ENCODE measurements around the gene ADAMTS1. TPM values are rescaled to one million over a fixed set of nuclear protein-coding genes. Genes with fewer than 3 reads are reported as not detected.

ADAMTS1 gene
- total and polyA plus RNA-seq, 2 of the 4 experiments (the other 2 are of a cell fraction): 116 to 317 TPM

DNA sequence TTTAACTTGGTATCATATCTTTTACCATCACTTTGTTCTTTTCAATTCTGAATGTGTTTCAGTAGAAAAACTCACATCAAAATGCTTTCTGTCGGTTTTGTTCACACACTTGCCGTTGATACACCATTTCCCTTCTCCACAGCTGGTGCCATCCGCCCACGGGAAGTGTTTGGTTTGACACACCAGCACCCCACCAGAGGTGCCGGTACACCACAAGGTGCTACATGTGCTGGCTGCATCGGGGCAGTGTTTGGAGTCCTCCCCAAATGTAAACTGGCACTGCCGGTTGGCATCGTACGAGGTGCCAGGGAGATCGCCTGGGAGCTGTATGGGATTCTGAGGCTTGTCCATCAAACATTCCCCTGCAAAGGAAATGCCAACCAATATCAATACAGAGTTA lies 5.0 kb downstream of the ADAMTS1 start:
- no peak overlapping the region for H4K8ac ChIP-seq (ENCODE audit: low read depth in 2 of 2, low read length in 2 of 2)
- ATAC-seq (ENCODE audit: low read depth) (no peak), DNase-seq (no peak)
- H3K9ac ChIP-seq (ENCODE audit: low read depth, low read length): 0 out of 2 replicates have a peak overlapping the region, but pooled peaks have one; percentile 13
- no peak overlapping the region for H3K18ac ChIP-seq (ENCODE audit: low read depth, low read length)
- WGBS, 2 experiments (ENCODE audit: extremely low coverage in 2 of 2, insufficient read length in 1 of 2): 86% methylated on average over 4 of the region's 10 CpGs; no CpG with 5 or more reads in 1 of the 2 experiments
- no peak overlapping the region for H4K5ac ChIP-seq (ENCODE audit: low read depth, low read length)
- H3K27ac ChIP-seq (ENCODE audit: insufficient read depth, low read length): no peak overlapping the region; the same call in 1 of the 2 replicates
- H3K36me3 ChIP-seq (ENCODE audit: control insufficient read depth, insufficient read depth, low read length): peaks cover 59% of the 10 kb centered on the region
- H2BK15ac ChIP-seq (ENCODE audit: low read depth, low read length): no peak overlapping the region
- TF ChIP-seq, protein P1, sequence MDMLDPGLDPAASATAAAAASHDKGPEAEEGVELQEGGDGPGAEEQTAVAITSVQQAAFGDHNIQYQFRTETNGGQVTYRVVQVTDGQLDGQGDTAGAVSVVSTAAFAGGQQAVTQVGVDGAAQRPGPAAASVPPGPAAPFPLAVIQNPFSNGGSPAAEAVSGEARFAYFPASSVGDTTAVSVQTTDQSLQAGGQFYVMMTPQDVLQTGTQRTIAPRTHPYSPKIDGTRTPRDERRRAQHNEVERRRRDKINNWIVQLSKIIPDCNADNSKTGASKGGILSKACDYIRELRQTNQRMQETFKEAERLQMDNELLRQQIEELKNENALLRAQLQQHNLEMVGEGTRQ (IDR thresholded peaks at IDR 0.05; ENCODE audit: low read depth, low read length): no peak
- TF ChIP-seq, protein P2, sequence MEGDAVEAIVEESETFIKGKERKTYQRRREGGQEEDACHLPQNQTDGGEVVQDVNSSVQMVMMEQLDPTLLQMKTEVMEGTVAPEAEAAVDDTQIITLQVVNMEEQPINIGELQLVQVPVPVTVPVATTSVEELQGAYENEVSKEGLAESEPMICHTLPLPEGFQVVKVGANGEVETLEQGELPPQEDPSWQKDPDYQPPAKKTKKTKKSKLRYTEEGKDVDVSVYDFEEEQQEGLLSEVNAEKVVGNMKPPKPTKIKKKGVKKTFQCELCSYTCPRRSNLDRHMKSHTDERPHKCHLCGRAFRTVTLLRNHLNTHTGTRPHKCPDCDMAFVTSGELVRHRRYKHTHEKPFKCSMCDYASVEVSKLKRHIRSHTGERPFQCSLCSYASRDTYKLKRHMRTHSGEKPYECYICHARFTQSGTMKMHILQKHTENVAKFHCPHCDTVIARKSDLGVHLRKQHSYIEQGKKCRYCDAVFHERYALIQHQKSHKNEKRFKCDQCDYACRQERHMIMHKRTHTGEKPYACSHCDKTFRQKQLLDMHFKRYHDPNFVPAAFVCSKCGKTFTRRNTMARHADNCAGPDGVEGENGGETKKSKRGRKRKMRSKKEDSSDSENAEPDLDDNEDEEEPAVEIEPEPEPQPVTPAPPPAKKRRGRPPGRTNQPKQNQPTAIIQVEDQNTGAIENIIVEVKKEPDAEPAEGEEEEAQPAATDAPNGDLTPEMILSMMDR (conservative IDR thresholded peaks at IDR 0.05; ENCODE audit: low read depth, low read length): no peak
- TF ChIP-seq CHD1 (IDR thresholded peaks at IDR 0.05; ENCODE audit: low read depth, low read length) (no peak), BHLHE40 (IDR thresholded peaks at IDR 0.05; ENCODE audit: low read depth, low read length) (no peak), NFE2L2 (IDR thresholded peaks at IDR 0.05; ENCODE audit: low read depth, low read length) (no peak), MXI1 (IDR thresholded peaks at IDR 0.05; ENCODE audit: borderline replicate concordance, low read depth, low read length) (no peak), FOS (IDR thresholded peaks at IDR 0.05; ENCODE audit: low read depth, low read length) (no peak), MAZ (IDR thresholded peaks at IDR 0.05; ENCODE audit: borderline replicate concordance, low read depth, low read length) (no peak), RAD21 (IDR thresholded peaks at IDR 0.05; ENCODE audit: low read length) (no peak), CEBPB (IDR thresholded peaks at IDR 0.05; ENCODE audit: low read depth, low read length) (no peak), POLR2A (IDR thresholded peaks at IDR 0.05; ENCODE audit: low read depth, low read length) (no peak; the same call in 1 of the 2 replicates), SMC3 (IDR thresholded peaks at IDR 0.05; ENCODE audit: low read depth, low read length) (no peak), MAFK (IDR thresholded peaks at IDR 0.05; ENCODE audit: low read depth, low read length) (no peak), RFX5 (IDR thresholded peaks at IDR 0.05; ENCODE audit: low read depth, low read length) (no peak)
- TF ChIP-seq, protein P3, sequence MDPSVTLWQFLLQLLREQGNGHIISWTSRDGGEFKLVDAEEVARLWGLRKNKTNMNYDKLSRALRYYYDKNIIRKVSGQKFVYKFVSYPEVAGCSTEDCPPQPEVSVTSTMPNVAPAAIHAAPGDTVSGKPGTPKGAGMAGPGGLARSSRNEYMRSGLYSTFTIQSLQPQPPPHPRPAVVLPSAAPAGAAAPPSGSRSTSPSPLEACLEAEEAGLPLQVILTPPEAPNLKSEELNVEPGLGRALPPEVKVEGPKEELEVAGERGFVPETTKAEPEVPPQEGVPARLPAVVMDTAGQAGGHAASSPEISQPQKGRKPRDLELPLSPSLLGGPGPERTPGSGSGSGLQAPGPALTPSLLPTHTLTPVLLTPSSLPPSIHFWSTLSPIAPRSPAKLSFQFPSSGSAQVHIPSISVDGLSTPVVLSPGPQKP (IDR thresholded peaks at IDR 0.05; ENCODE audit: borderline replicate concordance, low read depth, low read length): no peak
- no peak overlapping the region for H2AFZ ChIP-seq (replicated peaks; ENCODE audit: low read length, poor library complexity)
- intact Hi-C loops (cut with micrococcal nuclease) (loop anchor here (10.0 kb wide), 3 partner anchors 1585 to 1935 kb away; no protein-coding TSS in a partner anchor), in situ Hi-C loops (cut with MboI; ENCODE audit: low sequenced_read_pairs) (loop anchor here (5.0 to 10.0 kb wide), 2 partner anchors 73 to 1955 kb away; no protein-coding TSS in a partner anchor), dilution Hi-C loops (cut with HindIII; ENCODE audit: low sequenced_read_pairs, unreplicated experiment) (no loop called here)
- H3K14ac ChIP-seq (replicated peaks; ENCODE audit: low read depth, low read length): no peak overlapping the region
- H3K23ac ChIP-seq (ENCODE audit: low read depth, low read length): no peak overlapping the region
- H2BK20ac ChIP-seq (ENCODE audit: low read depth, low read length): no peak overlapping the region
- ChIA-PET POLR2A (ENCODE audit: unreplicated experiment) (interaction anchor here (0.7 kb wide), 1 partner anchor 24 kb away, joined by 3 read pairs; no protein-coding TSS in a partner anchor), CTCF (interaction anchor here (1.3 kb wide), 1 partner anchor 24 kb away, joined by 3 read pairs; no protein-coding TSS in a partner anchor)
- no peak overlapping the region for H4K91ac ChIP-seq (ENCODE audit: insufficient read depth, low read depth, low read length)
- H3K56ac ChIP-seq (ENCODE audit: extremely low read depth, insufficient read depth, low read length): no peak overlapping the region
- H3K9me3 ChIP-seq (ENCODE audit: control insufficient read depth, insufficient read depth, low read length): no peaks in the 10 kb centered on the region
- peaks cover 92% of the 10 kb centered on the region for H4K20me1 ChIP-seq (ENCODE audit: insufficient read depth, low read length)
- H3K4me1 ChIP-seq (ENCODE audit: control insufficient read depth, insufficient read depth, low read length): peaks cover 4% of the 10 kb centered on the region
- H3K4me2 ChIP-seq (ENCODE audit: low read depth, low read length): peak overlapping the region; percentile 75; the same call in 1 of the 2 replicates
- H2AK9ac ChIP-seq (replicated peaks; ENCODE audit: low read depth, low read length, poor library complexity): no peak overlapping the region
- peak overlapping the region; percentile 23; the same call in 1 of the 2 replicates for H3K4me3 ChIP-seq (ENCODE audit: insufficient read depth, low read depth, low read length)
- H3K4ac ChIP-seq (ENCODE audit: low read depth, low read length): no peak overlapping the region
- peaks cover 17% of the 10 kb centered on the region for H3K9me1 ChIP-seq (ENCODE audit: insufficient read depth, low read length)
- BruUV-seq (replicated peaks): TSS peak; percentile 0
- peaks cover 3 to 70% of the 10 kb centered on the region in 2 experiments for H3K79me1 ChIP-seq (ENCODE audit: low read depth in 1 of 2, low read length in 2 of 2)
- no peaks in the 10 kb centered on the region for H3K27me3 ChIP-seq (ENCODE audit: control insufficient read depth, insufficient read depth, low read length)
- H2BK120ac ChIP-seq (ENCODE audit: low read depth, low read length): no peak overlapping the region
- no peak overlapping the region for H2BK5ac ChIP-seq (ENCODE audit: low read depth, low read length, poor library complexity, severe bottlenecking)
- no peak overlapping the region for H2AK5ac ChIP-seq (ENCODE audit: low read depth, low read length)
